Globus pallidus (tissue), 1 donor: ENCODE results near the gene ARHGAP45.
A peak's percentile ranks its signal among the peaks of the same experiment; 100 is the strongest.
"Not testable (repeated sequence)": the region's sequence is repeated elsewhere in the genome, so short reads cannot be mapped to it uniquely, and the experiment has no call there.

Source experiments
- DNase-seq: peaks from one replicate; pipeline ENCODE4 v3.0.0-alpha.2; 2015; ENCODE audit warnings: low spot score

ARHGAP45 gene

DNA sequence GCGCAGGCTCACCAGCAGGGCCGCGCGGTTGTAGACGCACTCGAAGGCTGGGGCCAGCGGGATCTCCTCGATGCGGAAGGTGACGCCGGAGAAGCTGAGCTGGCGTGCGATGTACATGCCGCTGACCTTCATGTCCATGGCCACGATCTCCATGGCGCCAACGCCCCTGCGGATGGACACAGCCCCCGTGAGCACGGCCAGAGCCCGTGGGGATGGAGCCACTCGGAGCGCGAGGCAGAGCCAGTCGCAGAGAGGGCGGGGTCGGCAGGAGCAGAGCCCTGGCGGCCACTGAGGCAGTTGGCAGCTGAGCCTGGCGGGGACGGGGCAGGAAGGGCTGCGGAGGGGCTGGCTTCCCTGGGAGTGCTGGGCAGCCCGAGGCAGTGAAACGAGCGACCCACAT, 52.0 kb downstream of the ARHGAP45 start:
- no peak for DNase-seq

DNA sequence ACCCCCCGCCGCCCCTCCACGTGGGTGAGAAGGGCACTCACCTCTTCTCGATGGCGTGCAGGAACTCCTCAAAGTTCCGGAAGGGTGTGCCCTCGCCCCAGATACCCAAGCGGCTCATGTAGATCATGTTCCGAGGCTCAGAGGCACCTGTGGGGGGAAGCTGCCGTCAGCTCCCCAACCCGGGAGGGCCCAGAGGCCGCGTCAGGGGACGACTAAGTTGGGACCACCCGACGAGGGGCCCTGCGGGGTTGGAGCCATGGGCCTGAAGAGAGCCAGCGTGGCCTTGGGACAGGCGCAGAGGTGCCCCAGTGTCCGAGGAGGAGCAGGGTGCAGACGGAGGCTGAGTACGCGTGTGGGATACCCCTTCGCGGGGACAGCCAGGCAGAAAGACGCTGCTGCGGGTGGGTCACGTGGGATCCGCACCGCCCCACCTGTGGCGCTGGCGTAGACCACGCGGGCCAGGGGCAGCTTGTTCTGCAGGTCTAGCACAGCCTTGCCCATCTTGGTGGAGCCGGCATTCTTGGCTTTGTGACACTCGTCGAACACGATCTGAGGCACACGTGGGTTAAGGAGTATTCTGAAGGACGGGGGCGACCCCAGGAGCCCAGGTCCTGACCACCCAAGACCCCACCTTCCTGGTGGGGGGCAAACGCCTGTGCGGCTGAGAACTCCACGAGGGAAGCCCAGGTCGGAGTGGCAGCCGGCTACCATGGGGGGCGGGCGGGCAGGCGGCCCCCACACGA, 52.7 kb downstream of the ARHGAP45 start:
- no peak for DNase-seq

DNA sequence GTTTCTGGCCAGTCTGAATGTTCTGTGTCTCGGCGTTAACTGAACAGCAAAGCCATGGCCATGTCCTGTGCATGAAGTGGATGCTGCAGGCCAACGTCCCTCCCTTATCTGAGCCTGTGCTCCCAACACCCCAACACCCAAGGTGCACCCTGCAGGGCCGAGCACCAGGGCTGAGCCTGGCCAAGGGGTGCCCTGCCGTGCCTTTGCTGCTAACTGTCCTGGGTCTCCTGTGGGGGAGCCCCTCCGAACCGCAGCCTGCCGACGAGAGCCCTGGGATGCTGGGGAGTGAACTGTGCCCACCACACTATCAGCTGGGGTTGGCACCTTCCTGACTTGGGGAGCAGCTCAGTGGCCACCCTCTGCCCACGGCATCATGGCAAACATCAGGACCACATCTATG, 54.4 kb downstream of the ARHGAP45 start:
- DNase-seq, result no peak

DNA sequence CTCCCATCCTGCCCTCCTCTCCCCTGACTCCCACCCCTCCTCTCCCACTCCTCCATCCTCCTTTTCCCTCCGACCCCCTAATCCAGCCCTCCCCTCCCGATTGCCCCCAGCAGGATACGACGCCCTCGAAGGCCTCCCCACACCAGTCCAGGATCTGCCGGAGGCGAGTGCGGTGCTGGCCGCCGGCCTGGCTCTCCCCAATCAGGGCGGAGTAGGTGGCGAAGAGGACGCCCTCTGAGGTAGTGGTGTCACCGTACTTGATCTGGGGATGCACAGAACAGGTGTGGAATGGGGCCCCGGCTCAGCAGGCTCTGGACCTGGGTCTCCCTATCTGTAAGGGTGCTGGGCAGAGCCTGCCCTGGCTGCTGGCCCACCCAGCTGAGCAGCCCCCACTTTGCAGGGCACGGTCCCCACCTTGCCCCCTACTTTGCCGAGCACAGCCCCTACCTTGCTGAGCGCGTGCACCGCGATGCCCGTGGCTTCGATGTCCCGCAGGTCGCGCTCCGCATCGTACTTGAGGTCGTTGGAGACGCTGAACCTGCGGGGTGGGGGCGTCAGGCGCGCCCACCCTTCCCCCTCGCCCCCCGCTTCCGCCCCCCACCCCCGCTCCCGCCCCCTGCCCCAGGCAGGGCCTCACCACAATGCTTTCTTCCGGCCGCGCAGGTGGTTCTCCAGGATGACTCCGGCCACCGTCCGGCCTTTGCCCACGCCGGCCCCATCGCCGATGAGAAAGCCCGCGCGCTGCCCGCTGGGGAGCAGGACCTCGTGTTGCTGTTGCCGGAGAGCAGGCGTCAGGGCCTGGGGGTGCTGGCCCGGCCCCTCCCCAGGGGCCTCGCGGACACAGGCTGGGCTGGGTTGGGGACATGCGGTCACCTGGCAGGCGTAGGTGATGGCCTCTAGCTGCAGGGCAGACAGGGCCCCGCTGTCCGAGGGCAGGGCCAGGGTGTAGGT, 55.3 kb downstream of the ARHGAP45 start:
- DNase-seq, result no peak

DNA sequence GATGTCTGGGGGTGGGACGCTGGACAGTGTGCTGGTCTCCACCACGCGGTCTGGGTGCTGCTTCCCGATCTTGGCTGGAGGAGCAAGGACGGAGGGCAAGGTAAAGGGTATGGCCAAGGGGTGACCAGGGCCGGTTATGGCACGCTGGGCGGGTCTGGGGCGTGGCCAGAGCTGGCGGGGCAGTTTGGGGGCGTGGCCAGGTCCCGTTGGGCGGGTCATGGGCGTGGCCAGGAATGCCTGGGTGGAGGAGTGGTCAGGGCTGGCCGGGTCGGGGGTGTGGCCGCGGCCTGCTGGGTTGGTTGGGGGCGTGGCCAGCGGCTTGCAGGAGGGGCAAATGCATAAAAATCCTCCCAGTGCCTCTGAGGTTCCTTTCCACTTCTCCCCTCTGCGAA, 56.0 kb downstream of the ARHGAP45 start:
- DNase-seq, result no peak

DNA sequence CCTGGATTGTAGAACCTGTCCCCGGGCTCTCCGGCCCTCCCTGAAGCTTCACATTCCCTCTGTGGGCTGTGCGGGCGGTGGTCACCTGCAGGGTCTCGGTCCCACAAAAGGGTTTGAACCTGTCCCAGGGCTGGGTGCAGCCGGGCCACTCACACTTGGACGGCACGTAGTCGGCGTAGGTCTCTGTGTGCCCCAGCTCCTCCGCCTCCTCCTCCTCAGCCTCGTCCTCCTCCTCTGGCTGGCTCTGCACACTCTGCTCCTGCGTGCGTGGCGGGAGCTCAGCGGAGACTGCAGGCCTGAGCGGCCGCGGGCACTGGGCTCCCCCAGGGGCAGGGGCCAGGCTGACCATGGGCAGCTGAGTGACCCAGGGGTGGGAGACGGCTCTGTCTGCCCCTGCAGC, 56.4 kb downstream of the ARHGAP45 start:
- no peak for DNase-seq

DNA sequence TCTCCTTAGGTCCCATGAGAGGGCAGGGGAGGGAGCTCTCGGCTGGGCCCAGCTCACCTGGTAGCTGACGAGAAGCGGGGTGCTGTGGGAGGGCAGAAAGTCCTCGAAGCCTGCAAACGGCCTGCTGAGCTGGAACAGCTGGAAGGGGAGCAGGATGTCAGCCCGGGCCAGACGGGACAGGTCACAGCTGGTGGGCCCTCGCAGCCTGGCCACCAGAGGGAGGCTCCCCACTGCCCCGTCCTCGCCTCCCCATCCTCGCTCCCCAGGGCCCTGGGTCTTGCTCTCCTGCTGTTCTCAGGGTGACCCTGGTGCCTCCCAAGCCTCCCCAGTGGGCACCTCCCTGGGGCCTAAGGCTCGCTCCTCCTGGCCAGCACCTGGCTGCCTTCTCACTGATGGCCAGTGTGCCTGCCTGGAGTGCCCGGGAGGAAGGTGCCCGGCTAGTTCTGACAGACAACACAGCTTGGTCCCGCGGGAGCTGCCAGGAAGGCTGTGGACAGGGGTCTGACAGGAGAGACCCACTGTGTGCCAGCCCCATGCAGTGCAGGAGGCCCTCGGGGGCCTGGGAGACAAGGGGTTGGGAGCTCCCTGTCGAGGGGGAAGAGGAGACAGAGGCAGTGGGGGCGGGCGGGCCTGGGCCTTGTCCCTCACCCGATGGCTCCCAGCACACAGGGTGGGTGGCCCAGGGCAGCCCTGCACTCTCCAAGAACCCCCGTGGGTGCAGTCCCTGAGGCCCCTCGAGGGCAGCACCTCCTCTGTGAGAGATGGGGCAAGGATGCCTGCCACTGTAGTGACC, 57.1 kb downstream of the ARHGAP45 start:
- DNase-seq, result no peak

DNA sequence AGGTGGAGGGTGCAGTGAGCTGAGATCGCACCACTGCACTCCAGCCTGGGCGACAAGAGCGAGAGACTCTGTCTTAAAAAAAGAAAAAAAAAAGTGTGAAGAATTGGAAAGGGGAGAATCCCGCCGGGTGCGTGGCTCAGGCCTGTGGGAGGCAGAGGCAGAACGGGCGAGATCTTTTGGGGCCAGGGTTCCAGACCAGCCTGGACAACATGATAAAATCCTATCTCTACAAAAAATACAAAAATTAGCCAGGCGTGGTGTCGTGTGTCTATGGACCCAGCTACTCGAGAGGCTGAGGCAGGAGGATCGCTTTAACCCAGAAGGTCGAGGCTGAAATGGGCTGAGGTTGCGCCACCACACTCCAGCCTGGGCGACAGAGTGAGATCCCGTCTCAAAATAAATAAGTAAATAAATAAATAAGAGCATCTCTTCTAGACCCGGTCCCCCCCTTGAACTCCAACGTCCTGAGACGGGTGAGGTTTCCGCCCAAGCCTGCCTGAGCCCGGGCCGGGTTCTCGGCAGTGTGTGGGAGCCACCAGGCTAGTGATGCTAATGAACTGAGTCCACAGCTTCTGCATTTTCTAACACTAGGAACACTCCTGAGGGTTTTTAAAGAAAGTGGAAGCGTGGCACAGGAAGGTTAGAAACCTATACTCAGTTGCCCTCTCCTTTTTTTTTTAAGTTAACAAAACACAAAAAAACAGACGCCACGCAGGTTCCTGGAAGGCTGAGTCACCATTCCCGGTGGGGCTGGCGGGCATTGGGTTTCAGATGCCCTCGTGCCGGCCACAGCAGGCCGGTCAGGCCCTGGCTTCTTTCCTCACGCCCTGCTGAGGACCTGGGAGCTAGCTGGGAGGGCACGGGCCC, 58.9 kb downstream of the ARHGAP45 start:
- DNase-seq, result no peak

DNA sequence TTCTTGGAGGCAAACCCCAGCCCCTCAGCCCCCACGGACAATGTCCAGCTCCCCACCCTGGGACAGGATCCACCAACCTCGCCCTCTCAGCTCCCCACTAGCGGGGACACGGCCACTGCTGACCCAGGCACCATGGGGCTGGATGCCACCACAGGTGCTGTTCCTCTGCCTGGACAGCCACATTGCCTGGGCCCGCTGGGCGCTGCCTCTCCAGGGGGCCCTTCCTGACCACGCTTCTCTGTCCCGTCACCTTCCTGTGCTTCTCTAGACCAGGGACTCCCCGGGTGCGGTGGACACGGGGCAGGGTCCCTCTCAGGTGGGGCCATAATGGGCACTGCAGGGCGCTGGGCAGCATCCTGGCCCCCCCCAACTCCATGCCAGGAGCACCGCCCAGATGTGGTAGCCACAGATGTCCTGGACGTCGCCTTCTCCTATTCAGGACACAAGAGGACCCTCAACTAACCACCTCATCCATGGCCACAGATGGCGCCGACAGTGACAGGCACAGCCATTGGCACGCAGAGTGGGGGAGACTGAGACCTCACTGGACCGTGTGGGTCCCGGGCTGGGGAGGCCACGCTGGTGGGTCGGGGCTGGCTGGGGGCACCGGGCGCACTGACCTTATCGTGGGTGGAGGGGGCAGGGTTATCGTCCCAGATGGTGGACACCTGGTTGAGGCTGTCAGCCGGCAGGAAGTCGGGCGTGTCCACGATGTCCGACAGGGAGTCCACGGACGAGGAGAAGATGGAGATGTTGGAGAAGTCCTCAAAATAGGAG, 60.2 kb downstream of the ARHGAP45 start:
- DNase-seq, result no peak

DNA sequence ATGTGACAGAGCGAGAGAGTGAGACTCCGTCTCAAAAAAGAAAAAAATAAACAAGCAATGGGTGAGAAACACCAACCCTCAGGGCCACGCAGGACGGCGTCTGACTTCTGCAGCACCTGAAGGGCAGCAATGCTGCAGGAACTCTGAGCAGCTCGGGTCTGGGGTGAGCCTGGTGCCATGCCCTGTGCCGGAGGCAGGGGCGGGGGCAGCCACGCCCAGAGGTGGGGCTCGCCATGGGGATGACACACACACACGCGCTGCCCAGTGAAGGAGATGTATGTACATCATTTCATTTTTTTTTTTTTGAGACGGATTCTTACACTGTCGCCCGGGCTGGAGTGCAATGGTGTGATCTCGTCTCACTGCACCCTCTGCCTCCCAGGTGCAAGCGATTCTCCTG, 61.1 kb downstream of the ARHGAP45 start:
- DNase-seq, result no peak

DNA sequence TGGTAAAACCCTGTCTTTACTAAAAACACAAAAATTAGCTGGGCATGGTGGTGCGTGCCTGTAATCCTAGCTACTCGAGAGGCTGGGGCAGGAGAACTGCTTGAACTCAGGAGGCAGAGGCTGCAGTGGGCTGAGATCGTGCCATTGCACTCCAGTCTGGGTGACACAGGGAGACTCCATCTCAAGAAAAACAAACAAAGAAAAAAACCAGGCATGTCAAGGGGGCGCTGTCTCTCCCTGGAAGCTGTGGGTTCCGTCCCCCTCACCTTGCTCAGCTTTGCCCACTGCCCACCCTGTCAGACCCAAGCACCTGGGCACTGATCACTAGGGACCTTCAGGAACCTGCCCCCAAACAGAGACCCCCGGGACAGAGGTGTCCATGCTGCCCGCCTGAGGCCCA, 62.1 kb downstream of the ARHGAP45 start:
- not testable (repeated sequence) for DNase-seq

DNA sequence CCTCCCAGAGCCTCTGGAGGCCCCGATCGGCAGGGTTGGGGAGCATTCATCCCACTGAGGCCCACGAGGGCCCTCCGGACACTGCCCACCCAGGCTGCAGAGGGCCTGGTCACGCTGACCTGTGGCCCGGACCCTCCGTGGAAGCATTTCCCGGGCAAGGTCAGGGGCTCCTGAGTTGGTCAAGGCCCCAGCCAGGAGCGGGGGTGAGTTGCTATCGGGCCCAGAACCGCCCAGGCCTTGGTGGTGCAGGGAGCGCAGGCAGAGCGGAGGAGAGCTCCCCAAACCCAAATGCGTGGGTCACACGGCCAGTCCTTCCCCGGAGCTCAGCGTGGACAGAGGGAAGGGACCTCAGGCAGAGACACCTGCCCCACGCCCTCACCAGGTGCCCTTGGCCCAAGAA, 62.6 kb downstream of the ARHGAP45 start:
- DNase-seq, result no peak

DNA sequence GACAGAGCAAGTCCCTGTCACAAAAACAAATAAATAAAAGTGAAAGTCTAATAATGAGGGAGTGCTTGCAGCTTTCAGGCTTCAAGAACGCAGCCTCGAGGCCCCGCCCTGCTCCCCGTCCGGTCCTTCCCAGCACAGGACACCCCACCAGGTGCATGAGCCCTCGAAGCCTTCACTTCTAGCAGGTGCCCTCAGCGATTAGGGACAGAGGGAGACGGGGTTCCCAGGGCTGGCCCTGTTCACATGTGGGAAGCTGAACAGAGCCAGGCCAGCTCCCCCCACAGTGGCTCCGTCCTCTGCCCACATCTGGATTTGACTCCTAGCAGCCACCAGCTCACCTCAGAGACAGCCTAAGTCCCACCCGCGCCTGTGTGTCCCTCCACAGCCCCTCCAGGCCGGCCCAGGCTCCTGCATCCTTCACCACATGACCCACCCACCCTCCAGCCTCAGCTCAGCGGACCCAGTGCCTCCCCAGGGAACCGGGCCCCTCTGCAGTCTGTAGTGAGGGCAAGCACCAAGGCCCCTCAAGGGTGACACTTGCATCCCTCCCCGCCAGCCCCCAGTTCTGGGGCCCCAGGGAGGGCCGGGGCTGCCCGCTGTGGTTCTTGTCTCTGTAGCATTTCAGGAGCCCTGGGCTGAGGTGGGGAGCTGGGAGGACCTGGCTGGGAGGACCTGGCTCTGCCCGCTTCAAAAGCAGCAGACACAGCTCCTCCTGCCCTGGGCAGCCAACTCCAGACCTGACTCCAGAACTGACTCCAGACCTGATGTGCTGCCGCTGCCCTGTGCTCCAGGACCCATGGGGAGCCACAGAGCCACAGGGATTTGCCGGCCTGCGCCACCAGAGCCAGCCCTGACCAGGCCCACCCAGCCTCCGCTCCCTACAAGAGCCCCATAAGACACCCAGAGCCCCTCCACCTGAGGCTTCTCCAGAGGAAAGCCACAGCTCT, 64.1 kb downstream of the ARHGAP45 start:
- no peak for DNase-seq

DNA sequence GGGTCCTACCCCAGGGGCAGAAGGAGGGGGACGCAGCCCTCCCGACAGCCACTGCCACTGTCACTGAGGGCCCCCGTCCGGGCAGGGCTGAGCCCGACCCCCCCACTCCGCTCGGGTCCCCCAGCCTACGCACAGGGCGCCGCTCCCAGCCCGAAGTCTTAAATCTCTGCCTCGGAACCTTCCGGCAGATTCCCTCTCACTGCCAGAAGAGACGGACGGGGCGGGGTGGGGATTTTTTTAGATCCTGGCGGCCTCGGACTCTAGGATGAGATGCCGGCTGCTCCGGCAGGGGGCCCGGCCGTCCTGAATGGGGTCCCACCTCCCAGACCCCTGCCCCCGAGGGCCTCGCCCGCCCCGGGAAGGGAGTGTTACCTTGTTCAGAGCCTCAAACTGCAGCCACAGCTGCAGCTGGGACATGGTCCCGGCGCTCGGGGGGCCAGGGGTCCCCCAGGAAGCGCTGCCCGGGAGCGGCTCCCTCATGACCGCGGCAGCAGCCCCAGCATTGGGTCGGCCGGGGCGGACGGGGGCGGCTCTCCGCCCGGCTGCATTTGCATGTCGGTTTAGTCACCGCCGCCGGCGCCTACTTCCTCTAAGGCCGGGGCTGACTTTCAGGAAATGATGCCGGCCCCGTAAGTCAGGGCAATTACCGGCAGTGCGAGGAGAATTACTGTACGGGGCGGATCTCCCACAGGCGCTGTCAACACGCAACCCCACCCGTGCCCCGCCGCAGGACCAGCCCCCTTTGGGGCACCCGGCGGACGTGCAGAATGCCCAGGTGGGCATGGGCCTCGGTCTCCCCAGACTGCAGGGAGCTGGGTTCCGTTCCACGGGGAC, 65.0 kb downstream of the ARHGAP45 start:
- DNase-seq, result peak; percentile 38

DNA sequence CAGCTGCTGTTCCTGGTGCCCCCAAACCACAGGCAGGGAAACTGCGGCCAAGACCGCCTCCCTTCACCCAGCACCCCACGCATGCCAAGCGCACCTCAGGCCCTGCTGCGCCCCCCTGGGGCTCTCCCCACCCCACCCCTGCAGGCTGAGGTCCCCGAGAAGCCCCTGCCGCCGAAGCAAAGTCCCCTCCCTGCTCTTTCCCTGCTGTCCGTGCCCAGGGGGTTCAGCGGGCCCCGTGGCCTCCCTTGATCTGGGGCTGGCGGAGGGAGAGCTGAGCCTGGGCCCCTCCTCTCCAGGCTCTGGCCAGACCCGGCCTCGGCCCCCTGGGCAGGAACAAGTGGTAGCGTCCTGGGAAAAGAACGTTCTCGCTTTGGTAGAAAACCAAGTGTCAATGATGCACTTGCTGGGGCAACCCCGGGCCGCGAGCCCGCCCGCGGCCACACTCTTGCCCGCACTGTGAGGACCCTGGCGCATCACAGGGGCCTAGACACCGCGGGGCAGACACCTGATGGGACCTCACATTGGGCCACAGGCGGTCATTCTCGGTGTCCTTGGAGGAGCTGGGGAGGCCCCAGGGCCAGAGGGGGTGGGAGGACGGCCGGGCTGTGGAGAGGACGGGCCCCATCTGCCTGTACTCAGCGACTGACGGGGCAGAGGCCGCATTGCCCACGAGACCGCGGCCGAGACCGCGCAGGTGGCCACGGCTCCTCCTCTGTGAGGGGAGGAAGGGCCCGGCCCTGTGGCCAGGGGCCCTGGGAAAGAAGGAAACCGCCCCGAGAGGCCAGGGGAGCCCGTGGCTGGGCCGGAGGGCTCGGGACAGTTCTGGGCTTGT, 65.8 kb downstream of the ARHGAP45 start:
- DNase-seq, result no peak

DNA sequence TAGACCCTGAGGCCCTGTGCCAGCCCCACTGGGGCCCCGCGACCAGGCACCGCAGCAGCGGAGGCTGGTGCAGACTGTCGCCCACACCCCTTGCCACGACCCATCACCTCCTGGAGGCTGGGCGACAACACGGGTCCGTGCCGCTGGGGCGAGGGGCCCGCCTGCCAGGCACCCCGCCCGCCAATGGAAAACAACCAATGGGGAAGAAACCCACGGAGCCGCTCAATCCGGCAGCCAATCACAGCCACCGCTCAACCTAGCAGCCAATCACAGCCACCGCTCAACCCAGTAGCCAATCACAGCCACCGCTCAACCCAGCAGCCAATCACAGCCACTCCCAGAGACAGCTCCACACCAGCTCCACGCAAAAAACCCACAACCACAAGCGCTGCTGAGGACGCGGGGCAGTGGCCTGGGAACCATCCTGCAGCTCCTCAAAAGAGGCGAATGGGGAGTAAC, 66.5 kb downstream of the ARHGAP45 start:
- DNase-seq, result no peak

DNA sequence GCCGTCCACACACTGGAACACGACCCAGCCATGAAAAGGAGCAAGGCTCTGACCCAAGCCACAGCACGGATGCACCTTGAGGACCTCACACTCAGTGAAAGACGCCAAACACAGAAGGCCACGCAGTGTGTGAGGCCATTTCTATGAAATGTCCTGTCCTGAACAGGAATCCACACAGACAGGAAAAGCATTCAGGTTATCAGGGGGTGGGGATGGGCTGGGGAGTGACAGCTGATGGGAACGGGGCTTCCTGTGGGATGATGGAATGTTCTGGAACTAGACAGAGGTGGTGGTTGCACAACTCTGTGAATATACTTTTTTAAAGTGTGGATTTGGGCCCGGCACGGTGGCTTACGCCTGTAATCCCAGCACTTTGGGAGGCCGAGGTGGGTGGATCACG, 67.5 kb downstream of the ARHGAP45 start:
- no peak for DNase-seq

DNA sequence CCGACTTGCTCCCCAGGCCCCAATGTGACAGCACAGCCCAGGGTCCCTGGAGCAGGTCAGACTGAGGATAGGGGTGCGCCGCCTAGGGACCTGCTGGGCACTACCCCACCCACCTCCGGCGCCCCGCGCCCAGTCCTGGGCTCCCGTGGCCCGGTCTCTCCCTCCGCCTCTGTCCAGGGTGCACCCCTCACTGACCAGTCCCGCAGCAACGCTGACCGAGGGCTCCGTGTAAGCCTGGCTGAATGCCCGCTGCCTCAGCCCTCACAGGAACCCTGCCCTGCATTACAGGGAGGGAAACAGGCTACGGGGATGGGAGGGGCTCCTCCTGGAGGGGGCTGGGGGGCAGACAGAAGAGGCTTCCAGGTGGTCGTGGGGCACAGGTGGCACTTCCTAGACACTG, 68.5 kb downstream of the ARHGAP45 start:
- DNase-seq, result no peak
